Osteoblast (primary cell): ENCODE results near the gene RHEX. TPM values are rescaled to one million over a fixed set of nuclear protein-coding genes. Genes with fewer than 3 reads are reported as not detected.

Source experiments
- DNase-seq: peaks from one replicate; pipeline ENCODE4 v3.0.0; 2011; ENCODE audit warnings: low spot score, mixed read lengths; ENCODE audit not compliant: insufficient read length; ENCODE audit errors: missing footprints
- H2AFZ ChIP-seq: 2 replicates; pipeline ENCODE4 v1.6.0; 2011; ENCODE audit warnings: mild to moderate bottlenecking, low read length
- H3K27ac ChIP-seq: 2 replicates; pipeline ENCODE4 v1.5.1; 2011; ENCODE audit warnings: mild to moderate bottlenecking, low read depth, low read length, moderate library complexity
- H3K27me3 ChIP-seq: 2 replicates; pipeline ENCODE4 v1.6.0; 2012; ENCODE audit warnings: mild to moderate bottlenecking, control low read depth, inconsistent platforms, low read length, moderate library complexity; ENCODE audit not compliant: insufficient read depth
- H3K36me3 ChIP-seq: 2 replicates; pipeline ENCODE4 v1.5.1; 2011; ENCODE audit warnings: mild to moderate bottlenecking, low read length, control low read depth, moderate library complexity; ENCODE audit not compliant: insufficient read depth
- H3K4me1 ChIP-seq: 2 replicates; pipeline ENCODE4 v1.5.1; 2011; ENCODE audit warnings: mild to moderate bottlenecking, low read length, control low read depth, moderate library complexity; ENCODE audit not compliant: insufficient read depth
- H3K4me2 ChIP-seq: 2 replicates; pipeline ENCODE4 v1.6.0; 2011; ENCODE audit warnings: mild to moderate bottlenecking, low read length; ENCODE audit not compliant: insufficient read depth
- H3K4me3 ChIP-seq: fragments of 200-600 bp; sonication (generic); 3 replicates; pipeline ENCODE4 v1.5.1; 2012; ENCODE audit warnings: mild to moderate bottlenecking, low read length, inconsistent platforms; ENCODE audit not compliant: insufficient read depth
- H3K79me2 ChIP-seq: 2 replicates; pipeline ENCODE4 v1.6.0; 2012; ENCODE audit warnings: mild to moderate bottlenecking, low read length, control low read depth, inconsistent platforms; ENCODE audit not compliant: insufficient read depth
- H3K9me3 ChIP-seq: 2 replicates; pipeline ENCODE4 v1.5.1; 2011; ENCODE audit warnings: low read depth, low read length, control low read depth
- H4K20me1 ChIP-seq: 2 replicates; pipeline ENCODE4 v1.6.0; 2012; ENCODE audit warnings: mild to moderate bottlenecking, low read length, control low read depth; ENCODE audit not compliant: insufficient read depth
- CTCF ChIP-seq: IDR thresholded peaks from 2 replicates; pipeline ENCODE4 v1.5.1; 2011; ENCODE audit warnings: mild to moderate bottlenecking, low read depth, low read length, moderate library complexity; ENCODE audit errors: extremely low read depth
- small RNA-seq: library from RNA; depleted of rRNA; stranded (forward); fragments of <200 nt; gene quantifications from one replicate; pipeline ENCODE3, GENCODE V24; 2012
- total RNA-seq: library from RNA; depleted of rRNA; stranded (reverse); fragments of >200 nt; gene quantifications from 2 replicates; pipeline ENCODE4 v1.2.3, GENCODE V29; 2012

RHEX gene
- total RNA-seq, 1 donor, result not detected

- no peak for DNase-seq
- H3K4me1 ChIP-seq, result no peaks in the 10 kb centered on the region
- H3K79me2 ChIP-seq, result no peaks in the 10 kb centered on the region
- no peak for TF ChIP-seq CTCF
- no peaks in the 10 kb centered on the region for H4K20me1 ChIP-seq
- no peak overlapping the region for H3K27ac ChIP-seq
- no peak overlapping the region for H3K4me3 ChIP-seq
- H3K27me3 ChIP-seq, result peaks cover 67% of the 10 kb centered on the region
- H3K36me3 ChIP-seq, result no peaks in the 10 kb centered on the region
- no peak overlapping the region for H2AFZ ChIP-seq
- H3K4me2 ChIP-seq, result no peak overlapping the region
- H3K9me3 ChIP-seq, result no peaks in the 10 kb centered on the region
Measured at GRCh38 chr1:206143537-206144172, 90.7 kb downstream of the RHEX start.

- no peaks in the 10 kb centered on the region for H3K4me1 ChIP-seq
- no peaks in the 10 kb centered on the region for H4K20me1 ChIP-seq
- no peak for DNase-seq
- no peak overlapping the region for H2AFZ ChIP-seq
- H3K4me3 ChIP-seq, result no peak overlapping the region
- H3K4me2 ChIP-seq, result no peak overlapping the region
- H3K27me3 ChIP-seq, result peaks cover 66% of the 10 kb centered on the region
- H3K27ac ChIP-seq, result no peak overlapping the region
- no peaks in the 10 kb centered on the region for H3K9me3 ChIP-seq
- no peaks in the 10 kb centered on the region for H3K79me2 ChIP-seq
- no peak for TF ChIP-seq CTCF
- no peaks in the 10 kb centered on the region for H3K36me3 ChIP-seq
Measured at GRCh38 chr1:206144605-206145004, 91.6 kb downstream of the RHEX start.

GRCh38 chr1:206145771-206146290, 92.9 kb downstream of the RHEX start:
- Histone ChIP-seq H3K27me3 (peaks cover 54% of the 10 kb centered on the region), H3K79me2 (no peaks in the 10 kb centered on the region), H3K4me1 (no peaks in the 10 kb centered on the region), H4K20me1 (no peaks in the 10 kb centered on the region), H3K4me3 (no peak overlapping the region), H3K27ac (no peak overlapping the region), H2AFZ (no peak overlapping the region), H3K9me3 (no peaks in the 10 kb centered on the region), H3K36me3 (no peaks in the 10 kb centered on the region), H3K4me2 (no peak overlapping the region)
- no peak for TF ChIP-seq CTCF
- DNase-seq, result no peak

Small RNA genes within 50 kb of the gene (small RNA-seq; reads per million reads assigned to genes)
- gene RF00271, result not detected

Other genes with a start within 250 kb of the RHEX start
- gene SLC41A1, start 240.0 kb upstream of the RHEX start, total RNA-seq, result 28.0 and 29.3 TPM in 2 replicates
- 0.29 TPM in 1 of 2 replicates, not detected in the other for gene PM20D1, start 203.0 kb upstream of the RHEX start, total RNA-seq
- not detected in 2 replicates for gene SLC26A9, start 109.7 kb upstream of the RHEX start, total RNA-seq
- gene RAB7B, start 49.8 kb upstream of the RHEX start, total RNA-seq, result 7.6 and 7.7 TPM in 2 replicates
- gene CTSE, start 29.3 kb upstream of the RHEX start, total RNA-seq, result not detected in 2 replicates
- gene AVPR1B, start 64.2 kb downstream of the RHEX start, total RNA-seq, result not detected in 2 replicates
- 2.2 and 3.2 TPM in 2 replicates for gene FAM72A, start 149.7 kb downstream of the RHEX start, total RNA-seq
- gene SRGAP2, start 150.4 kb downstream of the RHEX start, total RNA-seq, result 56.8 and 63.1 TPM in 2 replicates